Measurements from ENCODE around the gene IGF2BP1.
"Not testable (repeated sequence)": the region's sequence is repeated elsewhere in the genome, so short reads cannot be mapped to it uniquely, and the experiment has no call there.

The IGF2BP1 gene

DNA sequence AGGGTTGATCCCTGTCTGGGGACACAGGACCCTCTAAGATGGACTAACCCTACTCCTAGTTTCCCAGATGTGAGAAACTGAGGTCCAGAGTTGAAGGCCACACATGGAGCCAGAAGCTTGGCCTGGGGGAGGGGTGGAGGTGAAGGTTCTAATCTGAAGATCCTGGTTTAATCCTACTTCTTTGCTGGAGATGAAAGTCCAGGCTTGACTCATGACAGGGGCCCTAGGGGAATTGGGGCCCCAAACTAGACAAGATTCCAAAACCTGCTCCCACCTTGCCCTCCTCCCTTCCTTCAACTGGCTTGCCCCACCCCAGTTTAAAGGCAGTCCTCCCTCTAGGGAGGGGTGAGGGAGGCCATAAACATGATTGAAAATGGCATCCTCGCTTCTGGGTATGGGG is 21.6 kb downstream of the IGF2BP1 start:
- DNase-seq (ENCODE audit: low read depth in 2 of 2, low spot score in 1 of 2) = no peak

DNA sequence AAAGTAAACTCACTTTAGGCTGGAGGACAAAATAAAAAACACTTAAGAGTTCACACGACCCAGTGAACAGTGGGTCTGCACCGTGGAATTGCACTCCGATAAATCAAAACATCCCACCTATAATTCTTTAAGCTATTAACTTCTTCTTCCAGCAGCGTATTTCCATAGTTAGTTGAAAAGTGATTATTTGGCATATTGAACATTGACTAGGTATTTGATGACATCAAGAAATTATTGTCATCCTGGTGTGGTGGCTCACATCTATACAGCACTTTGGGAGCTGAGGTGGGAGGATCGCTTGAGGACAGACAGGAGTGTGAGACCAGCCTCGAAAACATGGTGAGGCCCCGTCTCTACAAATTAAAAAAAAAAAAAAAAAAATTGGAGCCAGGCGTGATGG is 23.4 kb downstream of the IGF2BP1 start:
- DNase-seq (ENCODE audit: low read depth in 2 of 2, low spot score in 1 of 2) = no peak

DNA sequence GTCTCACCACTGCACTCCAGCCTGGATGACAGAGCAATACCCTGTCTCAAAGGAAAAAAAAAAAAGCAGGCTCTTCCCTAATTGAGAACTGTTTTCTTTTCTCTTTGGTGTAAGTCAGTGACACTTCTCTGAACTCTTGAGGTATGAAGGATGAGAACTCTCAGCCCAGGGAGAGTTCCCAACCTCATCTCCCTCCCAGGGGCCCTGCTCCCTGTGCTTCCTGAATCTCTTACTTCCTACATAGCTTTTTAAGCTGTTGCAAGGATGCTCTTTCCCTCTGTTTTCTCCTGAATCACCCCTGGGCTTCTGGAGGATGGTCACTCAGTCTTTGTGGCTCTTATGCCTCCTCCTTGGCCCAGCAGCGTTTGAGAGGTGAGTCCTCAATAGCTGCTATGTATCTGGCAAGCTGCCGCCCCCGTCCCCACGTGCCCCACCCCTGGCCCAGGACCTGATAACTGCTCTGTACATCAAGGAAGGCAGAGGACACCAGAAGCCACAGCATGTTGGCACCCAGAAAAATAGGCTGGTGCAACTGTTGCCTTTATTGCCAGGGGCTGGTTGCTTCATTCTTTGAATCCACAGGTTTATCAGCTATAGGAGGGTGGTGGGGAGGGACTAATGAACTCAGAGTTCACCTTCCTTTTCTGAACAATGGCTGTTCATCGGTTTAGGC is 24.0 kb downstream of the IGF2BP1 start:
- no peak for DNase-seq (ENCODE audit: low read depth in 2 of 2, low spot score in 1 of 2)

- no peak for DNase-seq (ENCODE audit: low read depth in 2 of 2, low spot score in 1 of 2)
These were observed 24.6 kb downstream of the IGF2BP1 start for GRCh38 chr17:49021768-49022103.

DNA sequence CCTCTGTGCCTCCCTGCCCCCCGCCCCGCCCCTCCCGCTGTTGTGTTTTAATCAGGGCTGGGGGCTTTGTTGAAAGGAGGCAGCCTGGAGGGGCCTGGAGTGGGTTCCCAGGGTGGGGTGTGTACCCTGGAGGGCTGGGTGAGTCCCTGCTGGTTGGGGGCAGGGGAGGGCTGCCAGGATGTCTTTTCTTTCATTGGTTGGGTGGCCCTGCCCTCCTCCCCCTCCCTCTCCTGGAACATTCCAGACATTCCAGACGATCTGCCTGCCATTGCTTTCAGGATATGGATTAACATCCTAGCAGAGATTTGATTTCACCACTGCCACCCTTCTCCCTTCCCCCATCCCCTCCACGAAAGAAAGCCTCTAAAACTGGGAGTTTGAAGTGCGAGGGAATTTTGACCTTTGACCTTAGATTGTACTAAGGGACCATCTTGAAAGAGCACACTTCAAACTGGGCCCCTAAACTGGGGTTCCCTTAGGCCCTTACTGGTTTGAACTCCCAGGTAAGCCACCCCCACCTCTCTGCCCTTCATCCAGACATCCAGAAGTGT is 25.3 kb downstream of the IGF2BP1 start:
- DNase-seq (ENCODE audit: low read depth in 2 of 2, low spot score in 1 of 2) = no peak

- DNase-seq (ENCODE audit: low read depth in 2 of 2, low spot score in 1 of 2) = no peak
These were observed 27.3 kb downstream of the IGF2BP1 start for GRCh38 chr17:49024523-49024922.

GRCh38 chr17:49026447-49026846 is 29.3 kb downstream of the IGF2BP1 start:
- not testable (repeated sequence) for DNase-seq (ENCODE audit: low read depth in 2 of 2, low spot score in 1 of 2)

DNA sequence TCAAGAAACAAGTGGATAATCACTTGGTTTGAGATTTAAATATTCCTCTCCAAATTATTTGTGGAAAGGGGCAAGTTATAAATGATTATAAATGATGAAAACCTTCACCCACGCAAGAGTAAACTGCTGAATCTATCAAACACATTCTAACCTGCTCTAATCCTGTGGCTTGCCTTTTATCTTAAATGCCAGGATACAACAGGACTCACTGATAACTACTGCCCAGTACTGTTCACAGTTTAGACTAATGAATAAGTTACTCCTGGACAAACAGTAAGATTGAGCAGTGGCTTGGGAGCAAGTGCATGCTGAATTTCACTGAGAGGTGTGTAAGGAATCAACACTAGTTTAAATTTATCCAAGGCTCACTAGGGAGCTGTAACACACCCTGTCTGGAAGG is 31.1 kb downstream of the IGF2BP1 start:
- no peak for DNase-seq (ENCODE audit: low read depth in 2 of 2, low spot score in 1 of 2)

DNA sequence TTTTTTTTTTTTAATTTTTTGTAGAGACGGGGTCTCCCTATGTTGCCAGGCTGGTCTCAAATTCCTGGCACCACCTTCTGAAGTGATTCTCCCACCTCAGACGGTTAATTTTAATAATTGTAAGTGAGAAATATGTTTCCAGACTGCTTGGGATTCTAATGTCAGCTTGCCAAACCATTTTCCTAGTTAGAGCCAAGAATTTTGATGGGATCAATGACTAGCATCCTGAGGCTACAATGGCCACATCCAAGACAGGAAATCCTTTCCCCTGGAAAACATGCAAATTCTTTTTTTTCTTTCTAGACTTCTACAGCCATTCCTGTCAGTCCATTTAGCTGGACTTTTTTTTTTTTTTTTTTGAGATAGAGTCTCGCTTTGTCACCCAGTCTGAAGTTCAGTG is 32.6 kb downstream of the IGF2BP1 start:
- DNase-seq (ENCODE audit: low read depth in 2 of 2, low spot score in 1 of 2) = no peak

GRCh38 chr17:49031965-49032928 is 35.1 kb downstream of the IGF2BP1 start:
- DNase-seq (ENCODE audit: low read depth in 2 of 2, low spot score in 1 of 2) = peak in 1 of 2 donors; percentile 8

DNA sequence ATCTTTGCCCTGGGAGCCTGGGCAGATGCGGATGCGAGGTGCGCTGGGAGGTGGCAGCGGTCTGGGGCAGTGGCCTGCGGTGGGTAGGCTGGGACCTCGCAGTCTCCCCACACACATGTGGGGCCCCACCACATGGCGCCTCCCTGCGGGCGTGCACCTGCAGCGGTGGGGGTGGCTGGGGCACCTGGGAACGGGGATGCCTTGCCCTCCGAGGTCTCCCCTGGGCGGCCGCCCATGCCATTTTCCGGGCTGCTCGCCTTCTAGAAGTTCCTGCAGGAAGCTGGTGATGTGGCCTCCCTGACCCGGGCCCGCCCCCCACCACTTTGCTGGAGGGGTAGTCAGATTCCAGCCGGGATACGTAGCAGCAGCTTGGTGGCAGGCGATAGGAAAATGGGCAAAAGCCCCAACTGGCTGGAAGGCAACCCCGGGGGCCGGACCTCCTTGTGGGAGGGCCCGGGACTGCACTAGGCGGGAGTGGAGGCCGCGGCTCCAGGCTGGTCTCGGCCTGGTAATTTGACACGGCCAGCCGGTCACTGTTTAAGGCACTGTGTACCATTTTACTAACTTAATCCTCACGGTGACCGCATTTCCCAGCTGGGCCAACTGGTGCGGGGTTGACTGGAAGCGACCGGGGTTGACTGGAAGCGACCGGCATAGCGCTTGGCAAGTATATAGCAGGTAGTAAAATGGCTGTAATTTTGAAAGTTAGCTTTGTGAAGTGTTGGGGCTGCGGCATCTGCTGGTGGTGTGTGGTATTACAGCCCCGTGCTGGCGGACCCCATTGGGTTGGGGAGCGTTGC is 38.5 kb downstream of the IGF2BP1 start:
- no peak for DNase-seq (ENCODE audit: low read depth in 2 of 2, low spot score in 1 of 2)

DNA sequence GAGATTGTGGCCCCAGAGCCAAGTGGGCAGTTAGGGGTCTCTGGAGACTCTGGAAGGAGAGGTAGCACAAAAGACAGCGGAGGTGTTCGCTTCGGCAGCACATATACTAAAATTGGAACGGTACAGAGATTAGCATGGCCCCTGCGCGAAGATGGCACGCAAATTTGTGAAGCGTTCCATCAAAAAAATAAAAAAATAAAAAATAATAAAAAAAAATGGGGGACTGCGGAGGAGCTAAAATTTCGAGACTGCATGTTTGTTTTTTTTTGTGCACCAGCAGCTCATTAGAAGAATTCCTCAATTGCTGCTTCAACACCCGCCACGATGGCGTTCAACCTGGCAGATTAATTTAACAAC is 39.1 kb downstream of the IGF2BP1 start:
- no peak for DNase-seq (ENCODE audit: low read depth in 2 of 2, low spot score in 1 of 2)

DNA sequence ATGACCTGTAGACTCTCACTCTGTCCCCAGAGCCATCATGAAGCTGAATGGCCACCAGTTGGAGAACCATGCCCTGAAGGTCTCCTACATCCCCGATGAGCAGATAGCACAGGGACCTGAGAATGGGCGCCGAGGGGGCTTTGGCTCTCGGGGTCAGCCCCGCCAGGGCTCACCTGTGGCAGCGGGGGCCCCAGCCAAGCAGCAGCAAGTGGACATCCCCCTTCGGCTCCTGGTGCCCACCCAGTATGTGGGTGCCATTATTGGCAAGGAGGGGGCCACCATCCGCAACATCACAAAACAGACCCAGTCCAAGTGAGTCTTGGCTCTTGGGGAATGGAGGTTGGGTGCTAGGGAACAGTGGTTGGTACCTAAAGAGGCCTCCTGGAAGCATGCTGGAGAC is 41.0 kb downstream of the IGF2BP1 start:
- no peak for DNase-seq (ENCODE audit: low read depth in 2 of 2, low spot score in 1 of 2)

DNA sequence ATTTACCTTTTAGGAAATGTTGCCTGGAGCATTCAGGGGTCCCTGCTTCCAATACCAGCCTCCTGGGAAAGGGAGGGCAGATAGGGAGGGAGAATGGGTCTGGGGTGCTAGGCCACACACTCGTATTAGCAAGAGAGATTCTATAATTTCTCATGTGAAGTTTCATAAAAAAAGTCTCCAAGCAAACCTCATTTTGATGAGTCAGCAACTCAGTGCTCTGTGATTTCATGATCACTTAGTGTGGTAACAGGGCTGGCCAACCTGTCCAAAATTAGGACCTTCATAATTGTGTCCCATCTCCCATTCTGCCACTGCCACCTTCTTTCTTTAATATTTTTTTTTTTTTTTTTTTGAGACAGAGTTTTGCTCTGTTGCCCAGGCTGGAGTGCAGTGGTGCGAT is 41.4 kb downstream of the IGF2BP1 start:
- DNase-seq (ENCODE audit: low read depth in 2 of 2, low spot score in 1 of 2) = no peak

DNA sequence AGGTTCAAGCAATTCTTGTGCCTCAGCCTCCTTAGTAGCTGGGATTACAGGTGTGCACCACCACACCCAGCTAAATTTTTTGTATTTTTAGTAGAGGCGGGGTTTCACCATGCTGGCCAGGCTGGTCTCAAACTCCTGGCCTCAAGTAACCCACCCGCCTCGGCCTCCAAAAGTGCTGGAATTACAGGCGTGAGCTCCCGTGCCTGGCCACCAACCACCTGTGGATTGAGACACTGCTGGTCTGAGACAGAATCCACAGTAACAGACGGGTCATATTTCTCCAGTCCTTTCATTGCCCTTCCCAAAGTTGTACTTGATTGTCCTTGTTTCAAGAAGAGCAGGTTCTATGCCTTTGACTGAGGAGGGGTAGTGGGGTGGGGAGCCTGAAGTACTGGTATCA is 42.3 kb downstream of the IGF2BP1 start:
- DNase-seq (ENCODE audit: low read depth in 2 of 2, low spot score in 1 of 2) = not testable (repeated sequence)

DNA sequence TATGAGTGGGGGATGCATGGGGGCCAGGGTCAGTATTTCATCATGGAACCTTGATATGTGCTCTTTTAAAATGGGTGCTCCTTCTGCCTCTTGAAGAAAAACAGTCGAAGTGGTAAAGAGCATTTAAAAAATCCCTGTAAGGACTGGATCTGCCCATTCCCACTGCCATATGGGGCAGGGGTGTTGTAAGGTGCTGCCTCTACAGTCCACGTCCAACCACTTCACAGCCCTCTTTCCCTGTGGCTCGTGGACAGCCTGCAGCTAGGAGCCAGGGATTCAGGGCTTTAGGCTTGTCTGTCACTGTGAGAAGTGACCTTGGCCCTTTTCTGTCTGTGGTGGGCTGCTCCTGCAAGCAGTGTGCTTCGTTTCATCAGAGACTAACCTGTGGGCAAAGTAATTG is 44.3 kb downstream of the IGF2BP1 start:
- no peak for DNase-seq (ENCODE audit: low read depth in 2 of 2, low spot score in 1 of 2)

DNA sequence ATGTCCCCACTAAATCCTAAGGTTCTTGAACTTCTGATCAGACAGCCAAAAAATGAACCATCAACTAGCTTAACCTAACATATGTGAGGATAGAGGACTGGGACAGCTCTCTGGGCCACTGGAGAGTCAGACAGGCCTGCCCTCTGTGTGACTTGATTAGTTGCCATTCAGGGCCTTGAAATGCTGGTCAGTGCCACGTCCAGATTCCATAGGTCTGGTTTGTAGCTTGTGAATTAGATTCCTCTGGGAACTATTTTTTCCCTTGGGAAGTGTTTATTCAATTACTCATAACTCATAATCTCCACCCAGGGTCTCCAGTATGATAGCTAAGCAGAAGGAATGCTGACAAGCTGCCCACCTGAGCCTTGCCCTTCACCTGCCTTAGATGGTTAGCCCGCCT is 48.2 kb downstream of the IGF2BP1 start:
- no peak for DNase-seq (ENCODE audit: low read depth in 2 of 2, low spot score in 1 of 2)

DNA sequence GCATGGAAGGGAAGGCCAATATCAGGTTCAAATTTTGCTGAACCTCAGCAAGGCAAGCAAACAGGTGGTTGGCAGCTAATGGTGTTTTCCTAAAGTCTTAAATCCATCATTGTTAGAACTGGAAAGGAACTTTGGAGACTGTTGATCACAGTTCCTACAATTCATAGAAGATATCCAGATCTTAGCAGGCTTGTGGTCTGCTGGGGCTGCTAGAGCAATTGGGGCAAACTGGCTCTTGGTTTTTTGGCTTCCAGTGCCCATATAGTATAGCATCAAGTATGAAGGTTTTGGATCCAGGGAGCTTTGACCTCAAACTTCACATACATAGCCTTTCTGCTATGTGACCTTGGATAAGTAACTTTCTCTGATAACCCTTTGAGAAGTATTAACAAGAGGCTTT is 49.7 kb downstream of the IGF2BP1 start:
- DNase-seq (ENCODE audit: low read depth in 2 of 2, low spot score in 1 of 2) = no peak

GRCh38 chr17:49049265-49049664 is 52.1 kb downstream of the IGF2BP1 start:
- DNase-seq (ENCODE audit: low read depth in 2 of 2, low spot score in 1 of 2) = no peak

DNA sequence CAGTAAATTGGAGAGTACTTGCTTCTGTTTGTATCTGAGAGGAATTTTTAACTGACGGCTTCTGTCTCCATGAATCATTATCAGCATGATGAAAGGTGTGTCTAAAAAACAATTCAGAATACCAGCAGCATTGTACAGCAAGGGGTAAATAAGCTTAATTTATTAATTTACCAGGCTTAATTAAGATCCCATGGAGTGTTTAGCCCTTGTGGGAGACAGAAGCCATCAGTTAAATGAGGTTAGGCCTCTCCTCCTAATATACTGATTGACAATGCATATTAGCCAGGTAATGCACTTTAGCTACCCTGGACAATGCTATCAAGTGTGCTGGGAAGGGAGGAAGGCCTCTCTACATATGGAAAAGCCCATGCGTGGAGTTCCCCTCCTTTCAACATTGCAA is 53.4 kb downstream of the IGF2BP1 start:
- no peak for DNase-seq (ENCODE audit: low read depth in 2 of 2, low spot score in 1 of 2)

GRCh38 chr17:49051269-49051668 is 54.1 kb downstream of the IGF2BP1 start:
- DNase-seq (ENCODE audit: low read depth in 2 of 2, low spot score in 1 of 2) = no peak

Data from stimulated activated CD8-positive, alpha-beta memory T cell treated with anti-CD3 and anti-CD28 coated beads, Interleukin-4, amount 100 ng/mL, for 4 hours (primary cell).